ENCODE results near the gene CAMK1G. TPM values are rescaled to one million over a fixed set of nuclear protein-coding genes. Genes with fewer than 3 reads are reported as not detected.

The CAMK1G gene
- total RNA-seq, 1 donor, result 0.90 TPM

DNA sequence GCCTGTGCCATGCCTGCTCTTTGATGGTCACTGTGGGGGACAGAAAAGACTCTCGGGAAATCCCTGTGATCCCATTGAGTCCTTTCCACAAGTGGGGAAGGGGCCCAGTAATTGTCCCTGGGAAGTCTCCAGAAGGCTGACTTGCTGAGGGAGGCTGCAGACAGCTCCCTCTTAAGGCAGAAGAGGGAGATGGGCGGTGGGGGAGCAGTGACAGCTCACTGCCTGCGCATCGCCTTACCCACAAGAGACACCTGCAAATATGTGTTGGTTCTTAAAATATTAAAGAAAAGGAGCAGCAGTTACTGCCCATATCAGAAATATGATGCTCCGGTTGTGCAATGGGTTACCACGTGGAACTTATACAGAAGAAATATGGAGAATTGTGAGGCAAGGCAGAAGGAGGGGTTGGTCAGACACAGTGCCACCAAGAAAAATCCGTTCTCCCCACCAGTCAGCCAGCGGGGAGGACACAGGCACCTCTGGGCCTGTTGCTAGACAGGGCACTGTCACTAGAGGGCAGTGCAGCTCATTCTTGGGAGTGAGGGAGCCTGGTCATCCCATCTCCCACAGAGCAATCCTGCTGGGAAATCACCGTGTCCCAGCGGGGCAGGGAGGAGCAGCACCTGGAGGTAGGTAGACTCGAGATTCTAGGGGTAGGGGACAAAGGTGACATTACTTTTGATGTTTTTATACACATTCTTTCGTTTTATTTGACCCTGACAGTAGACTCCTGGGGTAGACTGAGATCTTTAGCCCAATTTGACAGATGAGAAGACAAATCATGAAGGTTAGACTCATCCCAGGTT, 6.9 kb upstream of the CAMK1G start:
- TF ChIP-seq, protein P1, sequence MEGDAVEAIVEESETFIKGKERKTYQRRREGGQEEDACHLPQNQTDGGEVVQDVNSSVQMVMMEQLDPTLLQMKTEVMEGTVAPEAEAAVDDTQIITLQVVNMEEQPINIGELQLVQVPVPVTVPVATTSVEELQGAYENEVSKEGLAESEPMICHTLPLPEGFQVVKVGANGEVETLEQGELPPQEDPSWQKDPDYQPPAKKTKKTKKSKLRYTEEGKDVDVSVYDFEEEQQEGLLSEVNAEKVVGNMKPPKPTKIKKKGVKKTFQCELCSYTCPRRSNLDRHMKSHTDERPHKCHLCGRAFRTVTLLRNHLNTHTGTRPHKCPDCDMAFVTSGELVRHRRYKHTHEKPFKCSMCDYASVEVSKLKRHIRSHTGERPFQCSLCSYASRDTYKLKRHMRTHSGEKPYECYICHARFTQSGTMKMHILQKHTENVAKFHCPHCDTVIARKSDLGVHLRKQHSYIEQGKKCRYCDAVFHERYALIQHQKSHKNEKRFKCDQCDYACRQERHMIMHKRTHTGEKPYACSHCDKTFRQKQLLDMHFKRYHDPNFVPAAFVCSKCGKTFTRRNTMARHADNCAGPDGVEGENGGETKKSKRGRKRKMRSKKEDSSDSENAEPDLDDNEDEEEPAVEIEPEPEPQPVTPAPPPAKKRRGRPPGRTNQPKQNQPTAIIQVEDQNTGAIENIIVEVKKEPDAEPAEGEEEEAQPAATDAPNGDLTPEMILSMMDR (IDR thresholded peaks at IDR 0.05; ENCODE audit: insufficient read depth, low read length), result peak; percentile 98
- no peak overlapping the region for H3K4me3 ChIP-seq (ENCODE audit: low read depth, low read length)
- peak; percentile 73 for DNase-seq (ENCODE audit: low read depth)

DNA sequence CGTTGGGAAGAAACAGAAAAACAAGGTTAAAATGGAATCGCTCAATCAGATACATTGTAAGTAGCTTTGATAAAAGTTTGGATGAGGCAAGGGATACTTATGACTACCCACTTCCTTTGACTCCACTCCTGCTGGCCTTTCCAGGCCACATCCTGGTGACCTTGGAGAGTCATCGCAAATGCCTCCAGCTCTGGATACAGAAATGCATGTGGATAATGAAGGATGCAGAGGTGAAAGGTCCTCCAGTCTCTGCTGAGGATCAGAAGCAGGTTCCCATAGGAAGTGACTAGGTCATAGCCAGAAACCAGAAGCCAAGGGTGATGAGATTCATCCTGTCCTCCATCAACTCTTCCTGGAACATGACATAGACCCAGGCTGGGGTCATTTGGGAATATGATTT, 6.2 kb upstream of the CAMK1G start:
- no peak overlapping the region for H3K4me3 ChIP-seq (ENCODE audit: low read depth, low read length)
- DNase-seq (ENCODE audit: low read depth), result no peak
- TF ChIP-seq, protein P1 (IDR thresholded peaks at IDR 0.05; ENCODE audit: insufficient read depth, low read length), result no peak

DNA sequence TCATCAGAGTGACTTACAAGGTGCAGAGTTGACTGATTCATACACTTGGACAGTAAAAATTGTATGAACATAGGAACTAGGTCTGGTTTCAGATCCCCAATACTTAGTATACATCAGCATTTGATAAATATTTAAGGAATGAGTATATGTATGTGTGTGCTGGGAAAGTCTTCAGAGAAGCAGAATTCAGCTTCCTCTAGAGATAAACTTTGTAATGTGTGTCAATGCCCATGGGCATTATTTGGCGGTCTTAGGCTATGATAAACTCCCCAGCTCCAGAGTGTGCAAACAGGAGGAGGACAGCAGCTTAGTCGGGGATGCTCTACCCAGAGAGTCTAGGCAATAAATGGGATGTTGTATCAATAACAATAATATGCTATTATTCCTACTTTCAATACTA, 2.9 kb upstream of the CAMK1G start:
- TF ChIP-seq, protein P1 (IDR thresholded peaks at IDR 0.05; ENCODE audit: insufficient read depth, low read length), result no peak
- no peak overlapping the region for H3K4me3 ChIP-seq (ENCODE audit: low read depth, low read length)
- peak; percentile 51 for DNase-seq (ENCODE audit: low read depth)

DNA sequence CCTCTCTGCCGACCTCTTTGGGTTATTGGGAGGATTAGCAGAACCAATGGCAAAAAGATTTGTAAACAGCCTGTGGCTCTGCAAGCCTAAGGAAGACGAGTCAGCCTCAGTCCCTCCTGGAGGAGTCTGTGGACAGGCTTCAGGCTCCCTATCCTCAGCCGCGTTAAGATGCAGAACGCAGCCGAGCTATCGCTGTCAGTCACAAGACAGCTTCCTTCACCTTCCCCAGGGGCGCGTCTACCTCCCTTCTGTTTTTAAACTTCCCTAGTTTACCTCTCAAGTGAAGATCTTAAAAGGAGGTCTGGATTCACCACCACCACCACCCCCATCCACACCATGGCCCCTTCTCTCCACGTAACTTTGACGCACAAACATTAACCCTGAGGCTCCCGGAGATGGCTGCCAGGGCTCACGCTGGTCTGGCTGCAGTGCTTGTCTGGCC, 738 bp downstream of the CAMK1G start:
- TF ChIP-seq, protein P1 (IDR thresholded peaks at IDR 0.05; ENCODE audit: insufficient read depth, low read length), result no peak
- no peak for DNase-seq (ENCODE audit: low read depth)
- no peak overlapping the region for H3K4me3 ChIP-seq (ENCODE audit: low read depth, low read length)

DNA sequence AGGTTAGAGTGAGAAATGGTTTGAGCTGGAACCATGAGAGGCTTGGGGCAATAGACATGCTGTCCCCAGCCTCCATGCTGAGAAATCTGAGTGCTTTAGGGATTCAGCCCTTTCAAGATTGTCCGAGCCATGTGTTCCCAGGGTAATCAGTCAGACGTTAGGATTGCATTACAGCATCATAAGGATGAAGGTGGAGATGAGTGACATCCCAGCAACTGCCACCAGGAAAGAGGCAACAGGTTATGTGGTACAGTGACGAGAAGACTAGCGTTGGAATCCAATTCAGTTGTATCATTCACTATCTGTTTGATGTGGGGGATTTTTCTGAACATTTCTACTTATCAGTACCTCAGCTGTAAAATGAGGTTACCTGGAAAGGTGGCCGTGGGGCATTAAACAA, 1.7 kb downstream of the CAMK1G start:
- H3K4me3 ChIP-seq (ENCODE audit: low read depth, low read length), result no peak overlapping the region
- no peak for DNase-seq (ENCODE audit: low read depth)
- TF ChIP-seq, protein P1 (IDR thresholded peaks at IDR 0.05; ENCODE audit: insufficient read depth, low read length), result no peak

DNA sequence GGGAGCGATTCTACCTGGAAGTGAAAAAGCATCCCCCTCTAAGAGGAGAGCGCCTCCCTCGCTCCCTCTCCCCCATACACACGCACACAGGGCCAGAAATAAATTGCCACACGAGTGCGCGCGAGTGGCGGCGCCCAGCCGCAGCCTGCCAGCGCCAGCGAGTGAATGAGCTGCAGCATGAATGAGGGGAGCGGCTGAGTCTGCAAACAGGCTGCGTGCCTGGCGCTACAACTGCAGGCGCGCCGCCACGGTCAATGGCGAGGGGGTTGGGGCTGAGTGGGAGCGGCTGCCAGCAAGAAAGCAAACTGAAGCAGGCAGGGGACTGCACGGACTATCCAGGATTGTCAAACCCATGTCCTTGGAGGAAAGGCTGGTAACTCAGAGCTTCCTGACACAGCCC, 2.2 kb downstream of the CAMK1G start:
- DNase-seq (ENCODE audit: low read depth), result peak; percentile 53
- TF ChIP-seq, protein P1 (IDR thresholded peaks at IDR 0.05; ENCODE audit: insufficient read depth, low read length), result peak; percentile 11
- H3K4me3 ChIP-seq (ENCODE audit: low read depth, low read length), result peak overlapping the region; percentile 28

Measured in fibroblast of the aortic adventitia (primary cell).